Neural progenitor cell (in vitro differentiated cells): Measurements from ENCODE around the gene SREBF1. TPM values are rescaled to one million over a fixed set of nuclear protein-coding genes. Genes with fewer than 3 reads are reported as not detected.

Source experiments
- DNase-seq: peaks from one replicate; pipeline ENCODE4 v3.0.0-alpha.2; 2016; ENCODE audit warnings: low spot score
- H2AFZ ChIP-seq: fragments of 200-600 bp; sonication (generic); replicated peaks from 2 replicates; pipeline ENCODE4 v1.6.1; 2016; ENCODE audit warnings: antibody characterized with exemption
- H3F3A ChIP-seq: fragments of 200-600 bp; sonication (generic); 2 replicates; pipeline ENCODE4 v1.6.1; 2016; ENCODE audit warnings: antibody characterized with exemption, low read depth
- H3K27ac ChIP-seq: fragments of 200-600 bp; sonication (generic); 2 replicates; pipeline ENCODE4 v1.5.1; 2016; ENCODE audit warnings: mild to moderate bottlenecking
- H3K27me3 ChIP-seq: fragments of 200-600 bp; sonication (generic); 2 replicates; pipeline ENCODE4 v1.6.1; 2016; ENCODE audit warnings: mild to moderate bottlenecking, moderate library complexity
- H3K36me3 ChIP-seq: fragments of 200-600 bp; sonication (generic); 2 replicates; pipeline ENCODE4 v1.5.1; 2016
- H3K4me1 ChIP-seq: fragments of 200-600 bp; sonication (generic); 2 replicates; pipeline ENCODE4 v1.6.1; 2016; ENCODE audit warnings: mixed run types
- H3K4me2 ChIP-seq: fragments of 200-600 bp; sonication (generic); 2 replicates; pipeline ENCODE4 v1.6.1; 2016
- H3K4me3 ChIP-seq: fragments of 200-600 bp; sonication (generic); 2 replicates; pipeline ENCODE4 v1.5.1; 2016
- H3K79me2 ChIP-seq: fragments of 200-600 bp; sonication (generic); 2 replicates; pipeline ENCODE4 v1.6.1; 2016; ENCODE audit warnings: low read depth
- H3K9ac ChIP-seq: fragments of 200-600 bp; sonication (generic); 2 replicates; pipeline ENCODE4 v1.6.1; 2016
- H3K9me3 ChIP-seq: fragments of 200-600 bp; sonication (generic); 2 replicates; pipeline ENCODE4 v1.5.1; 2016; ENCODE audit warnings: low read depth
- H4K20me1 ChIP-seq: fragments of 200-600 bp; sonication (generic); 2 replicates; pipeline ENCODE4 v1.6.1; 2016; ENCODE audit warnings: low read depth
- H3K27ac Mint-ChIP-seq: 3 replicates; pipeline ENCODE4 v1.8.0; 2021; ENCODE audit warnings: mixed read lengths
- H3K27me3 Mint-ChIP-seq: 2 replicates; pipeline ENCODE4 v1.8.0; 2022; ENCODE audit warnings: low read depth, mild to moderate bottlenecking, inconsistent platforms, moderate library complexity, mixed read lengths; ENCODE audit not compliant: insufficient read depth
- H3K36me3 Mint-ChIP-seq: 3 replicates; pipeline ENCODE4 v1.8.0; 2021; ENCODE audit warnings: mixed read lengths
- H3K4me1 Mint-ChIP-seq: 3 replicates; pipeline ENCODE4 v1.8.0; 2021; ENCODE audit warnings: mixed read lengths
- H3K4me3 Mint-ChIP-seq: 3 replicates; pipeline ENCODE4 v1.8.0; 2021; ENCODE audit warnings: mild to moderate bottlenecking, moderate library complexity, mixed read lengths
- H3K9me3 Mint-ChIP-seq: 3 replicates; pipeline ENCODE4 v1.8.0; 2020; ENCODE audit warnings: mixed read lengths
- CTCF ChIP-seq: fragments of 200-600 bp; sonication (generic); IDR thresholded peaks from 2 replicates; pipeline ENCODE4 v1.5.1; 2017; ENCODE audit warnings: antibody characterized with exemption, mild to moderate bottlenecking
- EZH2 ChIP-seq: fragments of 200-600 bp; sonication (generic); IDR thresholded peaks from 2 replicates; pipeline ENCODE4 v1.6.1; 2017; ENCODE audit warnings: antibody characterized with exemption, mild to moderate bottlenecking, moderate library complexity
- EZH2phosphoT487 ChIP-seq: fragments of 200-600 bp; sonication (generic); IDR thresholded peaks from 2 replicates; pipeline ENCODE4 v1.6.1; 2017; ENCODE audit warnings: antibody characterized with exemption
- total RNA-seq: library from RNA; depleted of rRNA; stranded (reverse); fragments of >200 nt; gene quantifications from 2 replicates; pipeline ENCODE4 v1.2.3, GENCODE V29; 2015; ENCODE audit warnings: low replicate concordance

Gene SREBF1
- total RNA-seq, 1 donor from 2014 or later: 12.7 TPM

GRCh38 chr17:17798010-17798556 is 38.7 kb downstream of the SREBF1 start:
- Mint-ChIP-seq H3K4me1 (peaks cover 21% of the 10 kb centered on the region), H3K27ac (no peak overlapping the region), H3K4me3 (no peak overlapping the region), H3K27me3 (peaks cover 6% of the 10 kb centered on the region), H3K36me3 (peaks cover 7% of the 10 kb centered on the region), H3K9me3 (no peaks in the 10 kb centered on the region)
- Histone ChIP-seq H3F3A (no peaks in the 10 kb centered on the region), H3K4me2 (no peak overlapping the region), H2AFZ (no peak overlapping the region), H3K36me3 (no peaks in the 10 kb centered on the region), H3K27ac (no peak overlapping the region), H3K9ac (no peak overlapping the region), H3K9me3 (no peaks in the 10 kb centered on the region), H3K27me3 (no peaks in the 10 kb centered on the region), H3K79me2 (no peaks in the 10 kb centered on the region), H3K4me3 (no peak overlapping the region), H3K4me1 (peaks cover 11% of the 10 kb centered on the region), H4K20me1 (peaks cover 86% of the 10 kb centered on the region)
- DNase-seq: no peak
- TF ChIP-seq CTCF (no peak), EZH2phosphoT487 (no peak), EZH2 (no peak)

- Mint-ChIP-seq H3K4me3 (no peak overlapping the region), H3K4me1 (peaks cover 27% of the 10 kb centered on the region), H3K9me3 (no peaks in the 10 kb centered on the region), H3K27me3 (peaks cover 6% of the 10 kb centered on the region), H3K36me3 (peaks cover 7% of the 10 kb centered on the region), H3K27ac (no peak overlapping the region)
- H2AFZ ChIP-seq: no peak overlapping the region
- H3K79me2 ChIP-seq: no peaks in the 10 kb centered on the region
- peaks cover 94% of the 10 kb centered on the region for H4K20me1 ChIP-seq
- H3K9ac ChIP-seq: no peak overlapping the region
- TF ChIP-seq CTCF: no peak
- no peak for TF ChIP-seq EZH2phosphoT487
- TF ChIP-seq EZH2: no peak
- peaks cover under 1% of the 10 kb centered on the region for H3K27me3 ChIP-seq
- no peaks in the 10 kb centered on the region for H3K9me3 ChIP-seq
- H3K4me2 ChIP-seq: no peak overlapping the region
- no peak overlapping the region for H3K4me3 ChIP-seq
- peaks cover 7% of the 10 kb centered on the region for H3F3A ChIP-seq
- no peak for DNase-seq
- H3K4me1 ChIP-seq: peaks cover 19% of the 10 kb centered on the region
- H3K27ac ChIP-seq: no peak overlapping the region
- no peaks in the 10 kb centered on the region for H3K36me3 ChIP-seq
These were observed 39.5 kb downstream of the SREBF1 start for GRCh38 chr17:17797119-17797809.

GRCh38 chr17:17796787-17797061 is 40.1 kb downstream of the SREBF1 start:
- no peak for DNase-seq

More at GRCh38 chr17:17796787-17797061, 40.1 kb downstream of the SREBF1 start:
- TF ChIP-seq EZH2 (no peak), CTCF (no peak), EZH2phosphoT487 (no peak)
- H3K4me2 ChIP-seq: no peak overlapping the region
- H3K27ac ChIP-seq: no peak overlapping the region
- Mint-ChIP-seq H3K27me3 (peaks cover 9% of the 10 kb centered on the region), H3K36me3 (peaks cover 7% of the 10 kb centered on the region), H3K27ac (no peak overlapping the region), H3K4me3 (no peak overlapping the region), H3K9me3 (no peaks in the 10 kb centered on the region), H3K4me1 (peaks cover 32% of the 10 kb centered on the region)
- H3K79me2 ChIP-seq: no peaks in the 10 kb centered on the region
- peaks cover 5% of the 10 kb centered on the region for H3K27me3 ChIP-seq
- H2AFZ ChIP-seq: no peak overlapping the region
- no peaks in the 10 kb centered on the region for H3K9me3 ChIP-seq
- H4K20me1 ChIP-seq: peaks cover 94% of the 10 kb centered on the region
- H3K4me1 ChIP-seq: peaks cover 24% of the 10 kb centered on the region
- H3K4me3 ChIP-seq: no peak overlapping the region
- H3K36me3 ChIP-seq: no peaks in the 10 kb centered on the region
- H3K9ac ChIP-seq: no peak overlapping the region
- H3F3A ChIP-seq: peaks cover 12% of the 10 kb centered on the region
